Epithelial cell of esophagus (primary cell): ENCODE data around the gene TRIM14.

ENCODE experiments used
- DNase-seq: peaks from one replicate; pipeline ENCODE4 v3.0.0; 2010; ENCODE audit warnings: low read depth
- H3K4me3 ChIP-seq: 2 replicates; pipeline ENCODE4 v1.5.1; 2011; ENCODE audit warnings: mild to moderate bottlenecking, low read length, control low read depth
- CTCF ChIP-seq: IDR thresholded peaks from 2 replicates; pipeline ENCODE4 v1.5.1; 2011; ENCODE audit warnings: low read depth, mild to moderate bottlenecking, low read length, control low read depth, inconsistent platforms; ENCODE audit not compliant: insufficient read depth; ENCODE audit errors: missing control alignments

TRIM14 gene

GRCh38 chr9:98118640-98119601 is at the start of gene TRIM14:
TRIM14 (minus strand) TSS chr9:98119222; CDS start chr9:98119188, 34 bp downstream.
- peak within 1 kb of the TSS; percentile 71 for H3K4me3 ChIP-seq
- peak; percentile 58 for DNase-seq
- no peak for TF ChIP-seq CTCF

GRCh38 chr9:98168153-98168780 is 49.2 kb upstream of the TRIM14 start:
- DNase-seq, result no peak
- H3K4me3 ChIP-seq, result no peak overlapping the region
- TF ChIP-seq CTCF, result no peak

GRCh38 chr9:98164912-98165311 is 45.9 kb upstream of the TRIM14 start:
- H3K4me3 ChIP-seq, result no peak overlapping the region
- peak; percentile 13 for DNase-seq
- TF ChIP-seq CTCF, result no peak

GRCh38 chr9:98162613-98163012 is 43.6 kb upstream of the TRIM14 start:
- no peak for TF ChIP-seq CTCF
- DNase-seq, result peak; percentile 96
- H3K4me3 ChIP-seq, result no peak overlapping the region

- TF ChIP-seq CTCF, result no peak
- no peak overlapping the region for H3K4me3 ChIP-seq
- no peak for DNase-seq
Observed at GRCh38 chr9:98161851-98162250, 42.8 kb upstream of the TRIM14 start.

GRCh38 chr9:98159790-98160189 is 40.8 kb upstream of the TRIM14 start:
- TF ChIP-seq CTCF, result no peak
- no peak for DNase-seq
- H3K4me3 ChIP-seq, result no peak overlapping the region
